Measurements from ENCODE around the gene PLK3.

PLK3 gene

DNA sequence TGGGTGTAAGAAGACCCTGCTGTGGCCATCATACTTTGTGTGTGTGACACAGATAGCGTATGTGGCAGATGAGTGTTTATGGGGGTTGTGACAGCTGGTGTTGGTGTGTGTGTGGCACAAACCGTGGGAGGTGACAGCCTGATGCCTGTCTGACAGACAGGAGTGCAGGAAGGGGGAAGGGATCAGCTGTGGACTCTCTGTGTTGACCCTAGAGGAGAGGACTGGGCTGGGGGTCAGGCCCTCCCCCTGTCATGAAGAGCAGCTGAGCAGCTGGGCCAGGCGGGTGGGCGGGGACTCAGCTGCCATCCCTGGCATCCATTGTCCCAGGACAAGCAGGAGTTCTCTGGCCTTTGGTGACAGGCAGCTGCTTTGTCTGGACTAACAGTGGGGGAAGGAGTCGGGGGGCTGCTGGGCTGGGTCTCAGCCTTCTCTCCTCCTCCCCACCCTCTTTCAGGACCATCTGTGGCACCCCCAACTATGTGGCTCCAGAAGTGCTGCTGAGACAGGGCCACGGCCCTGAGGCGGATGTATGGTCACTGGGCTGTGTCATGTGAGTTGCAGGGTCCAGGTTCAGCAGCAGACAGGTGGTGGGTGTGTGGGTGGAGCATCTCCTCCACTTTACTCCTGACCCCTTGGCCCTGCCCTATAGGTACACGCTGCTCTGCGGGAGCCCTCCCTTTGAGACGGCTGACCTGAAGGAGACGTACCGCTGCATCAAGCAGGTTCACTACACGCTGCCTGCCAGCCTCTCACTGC, 2.3 kb downstream of the PLK3 start:
- H3K4me1 ChIP-seq (ENCODE audit: control insufficient read depth in 5 of 5, insufficient read depth in 5 of 5, low read length in 5 of 5), result peaks cover 10 to 62% (median 44%) of the 10 kb centered on the region in 5 donors
- peak overlapping the region in 3 of 5 donors; percentile 23 to 43 (median 29) for H3K9ac ChIP-seq (ENCODE audit: low read length in 5 of 5)
- no peaks in the 10 kb centered on the region for H3K9me3 ChIP-seq (ENCODE audit: control insufficient read depth in 5 of 5, low read length in 5 of 5)
- peaks cover 0 to 3% (median 0%) of the 10 kb centered on the region in 5 donors for H3K27me3 ChIP-seq (ENCODE audit: control insufficient read depth in 5 of 5, insufficient read depth in 4 of 5, low read length in 5 of 5)
- H3K27ac ChIP-seq (ENCODE audit: low read depth, low read length), result peak overlapping the region; percentile 47
- H3K36me3 ChIP-seq (ENCODE audit: control insufficient read depth in 5 of 5, insufficient read depth in 5 of 5, low read length in 5 of 5), result peaks cover 0 to 45% (median 40%) of the 10 kb centered on the region in 5 donors
- H3K4me3 ChIP-seq (ENCODE audit: low read depth in 1 of 5, low read length in 5 of 5), result peak overlapping the region; percentile 74 to 92 (median 83)

DNA sequence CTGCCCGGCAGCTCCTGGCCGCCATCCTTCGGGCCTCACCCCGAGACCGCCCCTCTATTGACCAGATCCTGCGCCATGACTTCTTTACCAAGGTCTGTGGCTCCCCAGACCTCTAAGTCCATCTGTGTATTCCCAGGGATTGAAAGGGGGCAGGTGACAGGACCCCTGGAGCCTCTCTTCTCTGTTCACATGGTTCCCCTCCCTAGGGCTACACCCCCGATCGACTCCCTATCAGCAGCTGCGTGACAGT, 2.8 kb downstream of the PLK3 start:
- peak overlapping the region in 4 of 5 donors; percentile 6 to 92 (median 82) for H3K4me3 ChIP-seq (ENCODE audit: low read depth in 1 of 5, low read length in 5 of 5)
- no peaks in the 10 kb centered on the region for H3K9me3 ChIP-seq (ENCODE audit: control insufficient read depth in 5 of 5, low read length in 5 of 5)
- H3K27me3 ChIP-seq (ENCODE audit: control insufficient read depth in 5 of 5, insufficient read depth in 4 of 5, low read length in 5 of 5), result peaks cover 0 to 3% (median 0%) of the 10 kb centered on the region in 5 donors
- H3K9ac ChIP-seq (ENCODE audit: low read length in 5 of 5), result peak overlapping the region in 1 of 5 donors; percentile 54
- peaks cover 0 to 45% (median 40%) of the 10 kb centered on the region in 5 donors for H3K36me3 ChIP-seq (ENCODE audit: control insufficient read depth in 5 of 5, insufficient read depth in 5 of 5, low read length in 5 of 5)
- H3K27ac ChIP-seq (ENCODE audit: low read depth, low read length), result peak overlapping the region; percentile 47
- H3K4me1 ChIP-seq (ENCODE audit: control insufficient read depth in 5 of 5, insufficient read depth in 5 of 5, low read length in 5 of 5), result peaks cover 14 to 67% (median 48%) of the 10 kb centered on the region in 5 donors

DNA sequence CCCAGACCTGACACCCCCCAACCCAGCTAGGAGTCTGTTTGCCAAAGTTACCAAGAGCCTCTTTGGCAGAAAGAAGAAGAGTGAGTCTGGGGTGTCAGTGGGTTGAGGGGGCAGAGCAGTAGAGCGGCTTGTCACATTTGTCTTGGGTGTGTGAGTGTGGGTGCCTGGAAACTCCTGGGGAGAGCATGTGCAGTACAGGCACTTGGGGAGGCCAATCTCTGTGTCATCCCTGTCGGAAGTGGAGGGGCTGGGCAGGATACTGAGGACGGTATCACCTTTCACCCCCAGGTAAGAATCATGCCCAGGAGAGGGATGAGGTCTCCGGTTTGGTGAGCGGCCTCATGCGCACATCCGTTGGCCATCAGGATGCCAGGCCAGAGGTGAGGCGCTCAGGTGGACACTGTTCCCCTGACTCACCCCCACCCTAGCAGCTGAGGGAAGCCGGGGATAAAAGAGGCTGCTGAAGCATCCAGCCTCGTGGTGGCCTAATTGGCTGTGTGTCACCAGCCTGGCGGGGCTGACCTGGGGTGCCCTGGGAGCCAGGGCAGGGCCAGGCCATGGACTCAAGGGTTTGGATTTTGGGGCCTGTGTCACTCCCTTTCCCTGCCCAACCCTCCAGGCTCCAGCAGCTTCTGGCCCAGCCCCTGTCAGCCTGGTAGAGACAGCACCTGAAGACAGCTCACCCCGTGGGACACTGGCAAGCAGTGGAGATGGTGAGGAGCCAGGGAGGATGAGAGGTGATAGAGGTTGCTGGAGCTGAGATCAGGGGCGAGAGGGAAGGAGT, 3.3 kb downstream of the PLK3 start:
- Histone ChIP-seq H3K27me3 (ENCODE audit: control insufficient read depth in 5 of 5, insufficient read depth in 4 of 5, low read length in 5 of 5) (peaks cover 0 to 3% (median 0%) of the 10 kb centered on the region in 5 donors), H3K4me1 (ENCODE audit: control insufficient read depth in 5 of 5, insufficient read depth in 5 of 5, low read length in 5 of 5) (peaks cover 16 to 72% (median 54%) of the 10 kb centered on the region in 5 donors), H3K36me3 (ENCODE audit: control insufficient read depth in 5 of 5, insufficient read depth in 5 of 5, low read length in 5 of 5) (peaks cover 0 to 45% (median 40%) of the 10 kb centered on the region in 5 donors), H3K9me3 (ENCODE audit: control insufficient read depth in 5 of 5, low read length in 5 of 5) (no peaks in the 10 kb centered on the region), H3K4me3 (ENCODE audit: low read depth in 1 of 5, low read length in 5 of 5) (peak overlapping the region in 2 of 5 donors; percentile 6 to 88), H3K27ac (ENCODE audit: low read depth, low read length) (peak overlapping the region; percentile 47), H3K9ac (ENCODE audit: low read length in 5 of 5) (peak overlapping the region in 1 of 5 donors; percentile 54)

DNA sequence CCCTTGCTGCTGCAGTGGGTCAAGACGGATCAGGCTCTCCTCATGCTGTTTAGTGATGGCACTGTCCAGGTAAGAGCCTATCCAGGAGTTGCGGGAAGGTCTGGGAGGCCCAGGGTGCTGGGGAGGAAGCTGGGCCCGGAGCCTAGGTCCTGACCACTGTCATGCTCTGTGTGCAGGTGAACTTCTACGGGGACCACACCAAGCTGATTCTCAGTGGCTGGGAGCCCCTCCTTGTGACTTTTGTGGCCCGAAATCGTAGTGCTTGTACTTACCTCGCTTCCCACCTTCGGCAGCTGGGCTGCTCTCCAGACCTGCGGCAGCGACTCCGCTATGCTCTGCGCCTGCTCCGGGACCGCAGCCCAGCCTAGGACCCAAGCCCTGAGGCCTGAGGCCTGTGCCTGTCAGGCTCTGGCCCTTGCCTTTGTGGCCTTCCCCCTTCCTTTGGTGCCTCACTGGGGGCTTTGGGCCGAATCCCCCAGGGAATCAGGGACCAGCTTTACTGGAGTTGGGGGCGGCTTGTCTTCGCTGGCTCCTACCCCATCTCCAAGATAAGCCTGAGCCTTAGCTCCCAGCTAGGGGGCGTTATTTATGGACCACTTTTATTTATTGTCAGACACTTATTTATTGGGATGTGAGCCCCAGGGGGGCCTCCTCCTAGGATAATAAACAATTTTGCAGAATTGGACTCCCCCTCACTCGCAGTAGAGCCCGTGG, 5.3 kb downstream of the PLK3 start:
- H3K36me3 ChIP-seq (ENCODE audit: control insufficient read depth in 5 of 5, insufficient read depth in 5 of 5, low read length in 5 of 5), result peaks cover 0 to 45% (median 40%) of the 10 kb centered on the region in 5 donors
- peaks cover 0 to 3% (median 0%) of the 10 kb centered on the region in 5 donors for H3K27me3 ChIP-seq (ENCODE audit: control insufficient read depth in 5 of 5, insufficient read depth in 4 of 5, low read length in 5 of 5)
- H3K9me3 ChIP-seq (ENCODE audit: control insufficient read depth in 5 of 5, low read length in 5 of 5), result no peaks in the 10 kb centered on the region
- H3K9ac ChIP-seq (ENCODE audit: low read length in 5 of 5), result no peak overlapping the region
- peak overlapping the region; percentile 97 for H3K27ac ChIP-seq (ENCODE audit: low read depth, low read length)
- H3K4me1 ChIP-seq (ENCODE audit: control insufficient read depth in 5 of 5, insufficient read depth in 5 of 5, low read length in 5 of 5), result peaks cover 30 to 88% (median 68%) of the 10 kb centered on the region in 5 donors
- no peak overlapping the region for H3K4me3 ChIP-seq (ENCODE audit: low read depth in 1 of 5, low read length in 5 of 5)

DNA sequence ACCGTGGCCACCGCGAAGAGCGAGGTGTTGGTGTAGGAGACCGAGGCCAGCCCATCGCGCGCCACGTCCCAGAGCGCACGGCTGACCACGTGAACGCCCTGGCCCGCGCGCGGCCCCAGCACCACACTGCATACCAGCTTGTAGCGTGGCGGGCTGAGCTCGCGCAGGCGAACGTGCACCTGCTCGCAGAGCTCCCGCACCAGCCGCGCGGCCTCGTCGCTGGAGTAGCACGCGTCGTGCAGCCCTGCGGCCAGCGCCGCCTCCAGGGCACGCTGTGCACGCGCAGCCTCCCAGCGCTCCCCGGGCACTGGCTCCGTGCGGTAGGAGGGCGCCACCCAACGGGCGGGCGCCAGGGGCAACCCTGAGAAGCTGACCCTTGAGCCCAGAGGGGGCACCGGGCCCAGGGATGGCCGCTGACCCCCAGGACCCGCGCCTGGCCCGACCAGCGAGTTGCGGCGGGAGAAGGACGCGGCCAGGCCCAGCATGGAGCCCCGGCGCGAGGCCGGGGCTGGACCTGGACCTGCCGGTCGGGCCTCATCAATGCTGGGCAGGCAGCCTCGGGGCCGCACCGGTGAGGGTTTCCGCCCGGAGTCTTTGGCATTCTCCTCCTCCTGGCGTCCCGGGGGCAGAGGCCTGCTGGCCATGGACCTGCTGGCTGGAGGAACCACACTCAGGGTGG, 6.0 kb downstream of the PLK3 start:
- H3K4me1 ChIP-seq (ENCODE audit: control insufficient read depth in 5 of 5, insufficient read depth in 5 of 5, low read length in 5 of 5), result peaks cover 30 to 90% (median 69%) of the 10 kb centered on the region in 5 donors
- H3K4me3 ChIP-seq (ENCODE audit: low read depth in 1 of 5, low read length in 5 of 5), result peak overlapping the region in 3 of 5 donors; percentile 32 to 55 (median 33)
- H3K27ac ChIP-seq (ENCODE audit: low read depth, low read length), result peak overlapping the region; percentile 97
- H3K9ac ChIP-seq (ENCODE audit: low read length in 5 of 5), result peak overlapping the region in 4 of 5 donors; percentile 5 to 79 (median 68)
- peaks cover 0 to 45% (median 40%) of the 10 kb centered on the region in 5 donors for H3K36me3 ChIP-seq (ENCODE audit: control insufficient read depth in 5 of 5, insufficient read depth in 5 of 5, low read length in 5 of 5)
- no peaks in the 10 kb centered on the region for H3K9me3 ChIP-seq (ENCODE audit: control insufficient read depth in 5 of 5, low read length in 5 of 5)
- H3K27me3 ChIP-seq (ENCODE audit: control insufficient read depth in 5 of 5, insufficient read depth in 4 of 5, low read length in 5 of 5), result peaks cover 0 to 3% (median 0%) of the 10 kb centered on the region in 5 donors

DNA sequence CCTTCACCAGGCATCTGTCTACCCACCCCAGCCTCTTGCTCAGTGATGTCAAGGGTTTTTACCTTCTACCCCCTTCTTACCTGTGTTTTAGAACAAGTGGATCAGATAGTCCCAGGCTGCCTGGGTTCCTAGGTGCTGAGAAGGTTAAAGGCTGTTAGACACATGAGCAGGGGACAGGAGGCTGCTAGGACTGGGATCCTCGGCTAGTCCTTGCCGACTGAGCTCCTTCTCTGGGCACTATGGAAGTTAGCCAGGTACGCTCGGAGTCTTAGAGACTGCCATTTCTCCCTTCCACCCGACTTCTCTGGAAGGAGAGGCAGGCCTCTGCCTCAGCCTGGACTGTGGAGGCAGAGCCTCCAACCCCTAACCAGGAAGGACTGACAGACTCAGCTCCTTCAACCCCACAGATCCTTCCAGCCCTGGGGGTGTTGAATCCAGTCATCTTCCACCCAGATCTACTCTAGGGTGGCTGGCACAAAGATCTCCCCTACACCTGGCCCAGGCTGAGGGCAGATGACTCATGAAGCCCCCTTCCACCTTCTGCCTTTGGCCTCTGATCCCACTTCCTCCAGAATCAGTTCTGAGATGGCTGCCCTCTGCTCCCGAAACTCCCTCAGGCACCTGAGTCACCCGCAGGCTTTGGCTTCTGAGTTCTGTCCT, 6.7 kb downstream of the PLK3 start, which contains the start of gene DYNLT4:
Gene DYNLT4 (minus strand): TSS at position 648 of the 660 bp plus-strand sequence. CDS start 683 bp downstream, outside the sequence.
- Histone ChIP-seq H3K4me1 (ENCODE audit: control insufficient read depth in 5 of 5, insufficient read depth in 5 of 5, low read length in 5 of 5) (peaks cover 30 to 95% (median 75%) of the 10 kb centered on the region in 5 donors), H3K27ac (ENCODE audit: low read depth, low read length) (peak within 1 kb of the TSS; percentile 97), H3K36me3 (ENCODE audit: control insufficient read depth in 5 of 5, insufficient read depth in 5 of 5, low read length in 5 of 5) (peaks cover 0 to 45% (median 40%) of the 10 kb centered on the region in 5 donors), H3K9ac (ENCODE audit: low read length in 5 of 5) (peak within 1 kb of the TSS; percentile 67 to 89 (median 79)), H3K27me3 (ENCODE audit: control insufficient read depth in 5 of 5, insufficient read depth in 4 of 5, low read length in 5 of 5) (peaks cover 0 to 2% (median 0%) of the 10 kb centered on the region in 5 donors), H3K9me3 (ENCODE audit: control insufficient read depth in 5 of 5, low read length in 5 of 5) (no peaks in the 10 kb centered on the region), H3K4me3 (ENCODE audit: low read depth in 1 of 5, low read length in 5 of 5) (peak within 1 kb of the TSS; percentile 12 to 60 (median 42))

DNA sequence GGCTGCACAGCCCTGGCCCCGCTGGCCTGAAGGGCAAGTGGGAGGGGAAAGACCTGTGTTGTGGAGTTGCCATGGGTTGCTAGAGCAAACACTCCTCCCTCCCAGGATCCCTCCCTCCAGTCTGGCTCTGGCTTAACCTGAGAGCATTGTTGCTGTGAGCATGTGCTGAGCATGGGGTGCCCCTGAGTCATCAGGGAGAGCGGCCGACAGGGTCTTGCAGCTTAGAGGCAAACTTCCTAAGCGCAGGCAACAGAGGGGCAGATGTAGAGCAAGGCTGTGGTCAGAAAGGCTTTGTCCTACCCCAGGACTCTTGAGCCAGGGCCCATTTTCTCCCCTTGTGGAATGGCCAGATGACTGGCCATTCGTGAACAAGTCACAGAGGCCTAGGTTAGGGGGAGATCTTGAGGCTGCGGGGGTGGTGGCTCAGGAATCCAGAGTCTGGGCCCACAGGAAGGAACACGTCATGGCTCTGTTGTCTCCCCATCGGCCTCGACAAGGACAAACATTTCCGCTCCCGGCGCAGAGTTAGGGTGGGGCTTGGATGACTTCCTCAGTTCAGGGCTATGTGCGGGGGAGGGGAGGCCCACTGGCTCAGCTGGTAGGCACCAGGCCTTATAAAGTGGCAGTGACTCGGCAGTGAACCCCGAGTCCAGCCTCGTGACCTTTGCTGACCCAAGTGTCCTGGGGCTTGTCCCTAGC, 7.3 kb downstream of the PLK3 start:
- peak overlapping the region; percentile 97 for H3K27ac ChIP-seq (ENCODE audit: low read depth, low read length)
- no peaks in the 10 kb centered on the region for H3K9me3 ChIP-seq (ENCODE audit: control insufficient read depth in 5 of 5, low read length in 5 of 5)
- H3K4me1 ChIP-seq (ENCODE audit: control insufficient read depth in 5 of 5, insufficient read depth in 5 of 5, low read length in 5 of 5), result peaks cover 30 to 94% (median 73%) of the 10 kb centered on the region in 5 donors
- H3K9ac ChIP-seq (ENCODE audit: low read length in 5 of 5), result peak overlapping the region; percentile 63 to 86 (median 72)
- peaks cover 0 to 40% (median 38%) of the 10 kb centered on the region in 5 donors for H3K36me3 ChIP-seq (ENCODE audit: control insufficient read depth in 5 of 5, insufficient read depth in 5 of 5, low read length in 5 of 5)
- H3K27me3 ChIP-seq (ENCODE audit: control insufficient read depth in 5 of 5, insufficient read depth in 4 of 5, low read length in 5 of 5), result no peaks in the 10 kb centered on the region
- H3K4me3 ChIP-seq (ENCODE audit: low read depth in 1 of 5, low read length in 5 of 5), result peak overlapping the region; percentile 12 to 60 (median 42)

DNA sequence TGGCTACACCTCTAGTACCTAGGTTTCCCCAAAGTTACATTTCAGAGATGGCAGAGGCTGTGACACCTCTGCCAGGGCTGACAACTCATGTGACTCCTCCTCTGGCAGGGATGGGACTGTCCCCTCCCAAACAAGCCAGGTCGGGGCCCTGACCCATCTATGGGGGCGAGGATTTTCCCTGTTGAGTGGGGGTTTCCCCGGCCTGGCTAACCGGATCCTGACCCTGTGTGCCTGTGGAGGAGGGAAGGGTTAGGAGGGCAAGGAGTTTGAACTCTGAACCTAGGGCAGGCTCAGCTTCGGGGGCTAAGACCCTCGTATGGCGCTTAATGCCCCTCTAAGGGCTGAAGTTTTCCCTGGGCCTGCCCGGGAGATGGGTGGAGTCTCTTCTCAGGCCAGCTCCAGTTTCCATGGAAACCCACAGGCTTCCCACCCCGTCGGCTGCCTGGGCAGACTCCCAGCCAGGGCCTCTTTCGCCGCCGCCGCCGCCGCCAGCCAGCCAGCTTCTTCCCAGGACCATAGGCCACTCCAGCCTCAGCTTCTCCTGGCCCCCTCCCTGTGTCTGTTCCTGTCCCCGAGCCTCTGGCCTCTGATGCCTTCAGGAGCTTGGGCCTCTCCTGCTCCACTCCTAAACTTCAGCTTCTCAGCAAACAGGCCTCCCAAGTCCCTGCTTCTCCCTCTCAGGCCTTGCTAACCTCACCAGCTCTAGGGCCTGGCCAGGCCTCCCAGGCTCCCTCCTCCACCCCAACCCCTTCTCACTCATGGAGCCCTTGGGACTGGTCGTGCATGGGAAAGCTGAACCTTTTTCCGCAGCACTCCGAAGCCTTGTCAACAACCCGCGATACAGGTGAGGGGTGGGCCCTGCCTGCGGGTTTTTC, 8.1 kb downstream of the PLK3 start, which contains the start of gene BTBD19:
Gene BTBD19 (plus strand): TSS at position 461 of the 875 bp plus-strand sequence. CDS start 298 bp downstream, at position 759.
- H3K4me1 ChIP-seq (ENCODE audit: control insufficient read depth in 5 of 5, insufficient read depth in 5 of 5, low read length in 5 of 5), result peaks cover 30 to 93% (median 72%) of the 10 kb centered on the region in 5 donors

More for the DNA sequence above, 8.1 kb downstream of the PLK3 start, which contains the start of gene BTBD19:
- Histone ChIP-seq H3K36me3 (ENCODE audit: control insufficient read depth in 5 of 5, insufficient read depth in 5 of 5, low read length in 5 of 5) (peaks cover 0 to 32% (median 30%) of the 10 kb centered on the region in 5 donors), H3K27ac (ENCODE audit: low read depth, low read length) (peak within 1 kb of the TSS; percentile 97), H3K27me3 (ENCODE audit: control insufficient read depth in 5 of 5, insufficient read depth in 4 of 5, low read length in 5 of 5) (no peaks in the 10 kb centered on the region), H3K9ac (ENCODE audit: low read length in 5 of 5) (peak within 1 kb of the TSS; percentile 67 to 91 (median 79)), H3K4me3 (ENCODE audit: low read depth in 1 of 5, low read length in 5 of 5) (peak within 1 kb of the TSS; percentile 42 to 61 (median 58)), H3K9me3 (ENCODE audit: control insufficient read depth in 5 of 5, low read length in 5 of 5) (no peaks in the 10 kb centered on the region)

Measured in subcutaneous abdominal adipose tissue (tissue), 5 donors.